RWPE2 (cell line): ENCODE data around the gene LRRC23.

Experiments
- ATAC-seq: fragments of 200-7000 bp; cut with Tn5 transposase; 3 replicates; pipeline ENCODE4 v1.9.1; 2021; ENCODE audit warnings: low read depth
- DNase-seq: peaks from one replicate; pipeline ENCODE4 v3.0.0-alpha.2; 2020; ENCODE audit warnings: low spot score
- H3K27ac ChIP-seq: fragments of 450-650 bp; 2 replicates; pipeline ENCODE4 v1.5.1; 2017; ENCODE audit warnings: mild to moderate bottlenecking; ENCODE audit not compliant: poor library complexity, severe bottlenecking
- H3K27me3 ChIP-seq: fragments of 250-450 bp; sonication (Bioruptor Pico); 2 replicates; pipeline ENCODE4 v1.5.1; 2021; ENCODE audit warnings: mild to moderate bottlenecking, moderate library complexity; ENCODE audit not compliant: insufficient read depth, poor library complexity, severe bottlenecking
- H3K36me3 ChIP-seq: fragments of 250-450 bp; sonication (Bioruptor Pico); 2 replicates; pipeline ENCODE4 v1.5.1; 2020; ENCODE audit warnings: low read depth, mild to moderate bottlenecking, moderate library complexity
- H3K4me1 ChIP-seq: fragments of 250-450 bp; sonication (Bioruptor Pico); 2 replicates; pipeline ENCODE4 v1.5.1; 2021; ENCODE audit warnings: mild to moderate bottlenecking, moderate library complexity; ENCODE audit not compliant: insufficient read depth, poor library complexity, severe bottlenecking
- H3K4me3 ChIP-seq: fragments of 250-450 bp; sonication (Bioruptor Pico); 2 replicates; pipeline ENCODE4 v1.5.1; 2021; ENCODE audit warnings: mild to moderate bottlenecking, moderate library complexity; ENCODE audit not compliant: severe bottlenecking
- H3K9me3 ChIP-seq: fragments of 250-450 bp; sonication (Bioruptor Pico); 2 replicates; pipeline ENCODE4 v1.5.1; 2021; ENCODE audit warnings: mild to moderate bottlenecking, moderate library complexity; ENCODE audit not compliant: severe bottlenecking
- TF ChIP-seq, protein P1 (sequence below): fragments of 450-650 bp; IDR thresholded peaks from one replicate; pipeline ENCODE4 v1.5.1; 2017; ENCODE audit warnings: mild to moderate bottlenecking, moderate library complexity; ENCODE audit not compliant: poor library complexity, severe bottlenecking

LRRC23 gene

DNA sequence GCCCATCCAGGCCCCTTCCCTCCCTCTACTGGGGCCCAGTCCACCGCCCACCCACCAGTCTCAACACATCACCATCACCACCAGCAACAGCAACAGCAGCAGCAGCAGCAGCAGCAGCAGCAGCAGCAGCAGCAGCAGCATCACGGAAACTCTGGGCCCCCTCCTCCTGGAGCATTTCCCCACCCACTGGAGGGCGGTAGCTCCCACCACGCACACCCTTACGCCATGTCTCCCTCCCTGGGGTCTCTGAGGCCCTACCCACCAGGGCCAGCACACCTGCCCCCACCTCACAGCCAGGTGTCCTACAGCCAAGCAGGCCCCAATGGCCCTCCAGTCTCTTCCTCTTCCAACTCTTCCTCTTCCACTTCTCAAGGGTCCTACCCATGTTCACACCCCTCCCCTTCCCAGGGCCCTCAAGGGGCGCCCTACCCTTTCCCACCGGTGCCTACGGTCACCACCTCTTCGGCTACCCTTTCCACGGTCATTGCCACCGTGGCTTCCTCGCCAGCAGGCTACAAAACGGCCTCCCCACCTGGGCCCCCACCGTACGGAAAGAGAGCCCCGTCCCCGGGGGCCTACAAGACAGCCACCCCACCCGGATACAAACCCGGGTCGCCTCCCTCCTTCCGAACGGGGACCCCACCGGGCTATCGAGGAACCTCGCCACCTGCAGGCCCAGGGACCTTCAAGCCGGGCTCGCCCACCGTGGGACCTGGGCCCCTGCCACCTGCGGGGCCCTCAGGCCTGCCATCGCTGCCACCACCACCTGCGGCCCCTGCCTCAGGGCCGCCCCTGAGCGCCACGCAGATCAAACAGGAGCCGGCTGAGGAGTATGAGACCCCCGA is 32.2 kb downstream of the LRRC23 start:
- no peak for ATAC-seq
- peaks cover 43% of the 10 kb centered on the region for H3K36me3 ChIP-seq

DNA sequence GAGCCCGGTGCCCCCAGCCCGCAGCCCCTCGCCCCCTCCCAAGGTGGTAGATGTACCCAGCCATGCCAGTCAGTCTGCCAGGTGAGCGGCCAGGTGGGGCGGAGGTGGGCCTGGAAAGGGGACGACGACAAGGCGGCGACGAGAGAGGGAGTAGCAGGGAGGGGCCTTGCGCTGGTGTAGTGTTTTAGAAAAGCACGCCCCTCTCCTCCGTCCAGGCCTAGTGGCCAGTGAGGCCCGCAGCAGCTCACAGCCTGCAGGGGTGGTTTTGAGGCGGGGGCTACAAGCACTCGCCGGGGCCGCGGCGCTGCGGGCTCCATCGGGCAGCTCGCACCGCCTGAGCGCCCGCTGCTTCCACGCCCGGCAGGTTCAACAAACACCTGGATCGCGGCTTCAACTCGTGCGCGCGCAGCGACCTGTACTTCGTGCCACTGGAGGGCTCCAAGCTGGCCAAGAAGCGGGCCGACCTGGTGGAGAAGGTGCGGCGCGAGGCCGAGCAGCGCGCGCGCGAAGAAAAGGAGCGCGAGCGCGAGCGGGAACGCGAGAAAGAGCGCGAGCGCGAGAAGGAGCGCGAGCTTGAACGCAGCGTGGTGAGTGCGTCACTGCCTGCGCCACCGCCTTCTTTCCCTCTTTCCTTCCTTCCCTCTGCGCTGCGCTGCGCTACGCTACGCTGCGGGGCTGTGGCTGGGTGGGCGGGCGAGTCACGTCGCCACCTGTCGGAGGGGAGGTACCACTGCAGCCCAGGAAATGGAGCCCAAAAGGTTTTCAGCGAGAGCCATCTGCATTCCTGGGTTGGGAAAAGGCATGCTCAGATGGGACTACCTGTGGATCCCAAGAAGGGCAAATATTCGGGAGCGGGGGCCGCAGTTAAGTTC is 33.1 kb downstream of the LRRC23 start:
- Histone ChIP-seq H3K9me3 (no peaks in the 10 kb centered on the region), H3K27me3 (no peaks in the 10 kb centered on the region), H3K4me3 (peak overlapping the region; percentile 31), H3K4me1 (peaks cover 3% of the 10 kb centered on the region), H3K36me3 (peaks cover 43% of the 10 kb centered on the region), H3K27ac (peak overlapping the region; percentile 55)
- DNase-seq (peak; percentile 91), ATAC-seq (peak; percentile 85)
- TF ChIP-seq, protein P1, sequence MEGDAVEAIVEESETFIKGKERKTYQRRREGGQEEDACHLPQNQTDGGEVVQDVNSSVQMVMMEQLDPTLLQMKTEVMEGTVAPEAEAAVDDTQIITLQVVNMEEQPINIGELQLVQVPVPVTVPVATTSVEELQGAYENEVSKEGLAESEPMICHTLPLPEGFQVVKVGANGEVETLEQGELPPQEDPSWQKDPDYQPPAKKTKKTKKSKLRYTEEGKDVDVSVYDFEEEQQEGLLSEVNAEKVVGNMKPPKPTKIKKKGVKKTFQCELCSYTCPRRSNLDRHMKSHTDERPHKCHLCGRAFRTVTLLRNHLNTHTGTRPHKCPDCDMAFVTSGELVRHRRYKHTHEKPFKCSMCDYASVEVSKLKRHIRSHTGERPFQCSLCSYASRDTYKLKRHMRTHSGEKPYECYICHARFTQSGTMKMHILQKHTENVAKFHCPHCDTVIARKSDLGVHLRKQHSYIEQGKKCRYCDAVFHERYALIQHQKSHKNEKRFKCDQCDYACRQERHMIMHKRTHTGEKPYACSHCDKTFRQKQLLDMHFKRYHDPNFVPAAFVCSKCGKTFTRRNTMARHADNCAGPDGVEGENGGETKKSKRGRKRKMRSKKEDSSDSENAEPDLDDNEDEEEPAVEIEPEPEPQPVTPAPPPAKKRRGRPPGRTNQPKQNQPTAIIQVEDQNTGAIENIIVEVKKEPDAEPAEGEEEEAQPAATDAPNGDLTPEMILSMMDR: peak; percentile 97

More for the DNA sequence above, 32.2 kb downstream of the LRRC23 start:
- Histone ChIP-seq H3K27ac (peak overlapping the region; percentile 55), H3K9me3 (no peaks in the 10 kb centered on the region), H3K4me1 (peaks cover 3% of the 10 kb centered on the region), H3K4me3 (no peak overlapping the region), H3K27me3 (no peaks in the 10 kb centered on the region)
- no peak for DNase-seq
- TF ChIP-seq, protein P1: no peak

- TF ChIP-seq, protein P1: peak; percentile 70
- Histone ChIP-seq H3K27me3 (no peaks in the 10 kb centered on the region), H3K27ac (peak overlapping the region; percentile 55), H3K9me3 (no peaks in the 10 kb centered on the region), H3K4me3 (peak overlapping the region; percentile 31), H3K36me3 (peaks cover 41% of the 10 kb centered on the region), H3K4me1 (peaks cover 3% of the 10 kb centered on the region)
- ATAC-seq (no peak), DNase-seq (no peak)
These were observed 34.0 kb downstream of the LRRC23 start for GRCh38 chr12:6938353-6939190.

GRCh38 chr12:6939191-6939540 is 34.5 kb downstream of the LRRC23 start:
- Histone ChIP-seq H3K4me1 (no peaks in the 10 kb centered on the region), H3K27ac (no peak overlapping the region), H3K27me3 (no peaks in the 10 kb centered on the region), H3K9me3 (no peaks in the 10 kb centered on the region), H3K4me3 (no peak overlapping the region), H3K36me3 (peaks cover 35% of the 10 kb centered on the region)
- ATAC-seq (no peak), DNase-seq (no peak)
- TF ChIP-seq, protein P1: no peak
